MV-4-11 (cell line): Measurements from ENCODE around the gene FAM151A.

Experiments
- DNase-seq: peaks from one replicate; lab custom pipeline; 2025; lab: John Stamatoyannopoulos, UW

The FAM151A gene

GRCh38 chr1:54604051-54604450 is 19.3 kb downstream of the FAM151A start:
- DNase-seq: no peak

- DNase-seq: no peak
Observed at GRCh38 chr1:54603241-54603640, 20.1 kb downstream of the FAM151A start.

- no peak for DNase-seq
Observed at GRCh38 chr1:54602554-54602953, 20.8 kb downstream of the FAM151A start.

GRCh38 chr1:54601730-54602129 is 21.6 kb downstream of the FAM151A start:
- DNase-seq: no peak

GRCh38 chr1:54600947-54601721 is 22.2 kb downstream of the FAM151A start:
- no peak for DNase-seq

GRCh38 chr1:54599211-54599823 is 24.0 kb downstream of the FAM151A start:
- DNase-seq: no peak

- no peak for DNase-seq
Observed at GRCh38 chr1:54597455-54598030, 25.8 kb downstream of the FAM151A start.

- no peak for DNase-seq
Observed at GRCh38 chr1:54596756-54597155, 26.6 kb downstream of the FAM151A start.

- DNase-seq: no peak
Observed at GRCh38 chr1:54595956-54596498, 27.3 kb downstream of the FAM151A start.

GRCh38 chr1:54594463-54594862 is 28.9 kb downstream of the FAM151A start:
- DNase-seq: no peak

- no peak for DNase-seq
Observed at GRCh38 chr1:54593571-54594160, 29.7 kb downstream of the FAM151A start.

GRCh38 chr1:54591127-54591756 is 32.1 kb downstream of the FAM151A start:
- no peak for DNase-seq

- DNase-seq: no peak
Observed at GRCh38 chr1:54588377-54588776, 34.9 kb downstream of the FAM151A start.

- no peak for DNase-seq
Observed at GRCh38 chr1:54585181-54586066, 37.9 kb downstream of the FAM151A start.

- DNase-seq: no peak
Observed at GRCh38 chr1:54584575-54584974, 38.8 kb downstream of the FAM151A start.

- no peak for DNase-seq
Observed at GRCh38 chr1:54583871-54584270, 39.5 kb downstream of the FAM151A start.

- DNase-seq: no peak
Observed at GRCh38 chr1:54583307-54583686, 40.0 kb downstream of the FAM151A start.

- no peak for DNase-seq
Observed at GRCh38 chr1:54582566-54583306, 40.6 kb downstream of the FAM151A start.

GRCh38 chr1:54581621-54582035 is 41.7 kb downstream of the FAM151A start:
- no peak for DNase-seq

- no peak for DNase-seq
Observed at GRCh38 chr1:54580856-54581550, 42.3 kb downstream of the FAM151A start.
